NB4 (cell line): ENCODE data around the gene RIC1.
"Not testable (repeated sequence)": the region's sequence is repeated elsewhere in the genome, so short reads cannot be mapped to it uniquely, and the experiment has no call there.

Source experiments
- DNase-seq: peaks from one replicate; pipeline ENCODE4 v3.0.0; 2010; ENCODE audit warnings: low read depth
- H3K4me3 ChIP-seq: one replicate; pipeline ENCODE4 v1.5.1; 2011; ENCODE audit warnings: mild to moderate bottlenecking, low read depth, low read length, moderate library complexity
- MYC ChIP-seq: IDR thresholded peaks from 2 replicates; pipeline ENCODE4 v1.6.1; 2011; ENCODE audit warnings: low read depth, low read length
- POLR2A ChIP-seq: IDR thresholded peaks from 2 replicates; pipeline ENCODE4 v1.6.1; 2011; ENCODE audit warnings: mild to moderate bottlenecking; ENCODE audit not compliant: insufficient read length; ENCODE audit errors: extremely low read depth
- TF ChIP-seq, protein P1 (sequence below): IDR thresholded peaks from one replicate; pipeline ENCODE4 v1.5.1; 2012; ENCODE audit warnings: low read depth, low read length
- TF ChIP-seq, protein P2 (sequence below): IDR thresholded peaks from 2 replicates; pipeline ENCODE4 v1.6.1; 2011; ENCODE audit warnings: low read depth, low read length

Gene RIC1

DNA sequence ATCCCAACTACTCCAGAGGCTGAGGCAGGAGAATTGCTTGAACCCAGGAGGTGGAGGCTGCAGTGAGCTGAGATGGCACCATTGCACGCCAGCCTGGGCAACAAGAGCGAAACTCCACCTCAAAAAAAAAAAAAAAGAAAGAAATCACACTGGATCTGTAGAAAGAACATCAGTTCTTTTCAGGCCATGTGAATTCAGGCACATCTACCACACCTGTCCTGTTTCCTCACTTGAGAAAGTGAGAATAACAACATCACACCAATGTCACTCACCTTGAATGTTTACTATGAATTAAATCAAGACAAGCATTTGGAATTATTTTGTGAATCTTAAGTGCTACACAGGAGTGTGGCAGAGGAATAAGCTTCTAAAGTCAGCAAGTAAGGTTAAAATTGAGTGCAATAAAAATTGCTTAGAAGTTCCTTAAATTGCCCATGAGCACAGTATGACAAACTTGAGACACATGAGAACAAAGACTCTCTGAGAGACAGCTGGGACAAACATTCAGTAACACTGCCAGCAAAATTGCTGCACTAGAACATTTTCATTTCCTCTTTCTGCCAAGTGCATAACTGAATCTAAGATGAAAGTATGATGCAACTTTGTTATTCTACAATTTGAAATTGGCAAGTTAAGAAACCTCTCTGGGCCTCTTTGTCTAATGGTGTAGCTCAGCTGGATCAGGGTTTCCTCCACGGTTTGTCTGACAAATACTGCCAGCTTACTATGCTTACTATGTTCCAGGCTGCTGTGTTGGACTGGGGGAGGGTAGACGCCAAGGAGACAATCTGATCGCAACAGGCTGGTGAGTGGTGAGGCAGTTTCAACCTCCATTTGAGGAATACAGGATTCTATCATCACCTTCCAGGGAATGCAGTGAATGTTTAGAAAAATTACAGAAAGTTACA, 1.9 kb upstream of the RIC1 start:
- peak; percentile 99 for DNase-seq
- peak overlapping the region; percentile 76 for H3K4me3 ChIP-seq
- TF ChIP-seq POLR2A (peak; percentile 35), MYC (peak; percentile 89)
- TF ChIP-seq, protein P1, sequence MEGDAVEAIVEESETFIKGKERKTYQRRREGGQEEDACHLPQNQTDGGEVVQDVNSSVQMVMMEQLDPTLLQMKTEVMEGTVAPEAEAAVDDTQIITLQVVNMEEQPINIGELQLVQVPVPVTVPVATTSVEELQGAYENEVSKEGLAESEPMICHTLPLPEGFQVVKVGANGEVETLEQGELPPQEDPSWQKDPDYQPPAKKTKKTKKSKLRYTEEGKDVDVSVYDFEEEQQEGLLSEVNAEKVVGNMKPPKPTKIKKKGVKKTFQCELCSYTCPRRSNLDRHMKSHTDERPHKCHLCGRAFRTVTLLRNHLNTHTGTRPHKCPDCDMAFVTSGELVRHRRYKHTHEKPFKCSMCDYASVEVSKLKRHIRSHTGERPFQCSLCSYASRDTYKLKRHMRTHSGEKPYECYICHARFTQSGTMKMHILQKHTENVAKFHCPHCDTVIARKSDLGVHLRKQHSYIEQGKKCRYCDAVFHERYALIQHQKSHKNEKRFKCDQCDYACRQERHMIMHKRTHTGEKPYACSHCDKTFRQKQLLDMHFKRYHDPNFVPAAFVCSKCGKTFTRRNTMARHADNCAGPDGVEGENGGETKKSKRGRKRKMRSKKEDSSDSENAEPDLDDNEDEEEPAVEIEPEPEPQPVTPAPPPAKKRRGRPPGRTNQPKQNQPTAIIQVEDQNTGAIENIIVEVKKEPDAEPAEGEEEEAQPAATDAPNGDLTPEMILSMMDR: no peak
- TF ChIP-seq, protein P2, sequence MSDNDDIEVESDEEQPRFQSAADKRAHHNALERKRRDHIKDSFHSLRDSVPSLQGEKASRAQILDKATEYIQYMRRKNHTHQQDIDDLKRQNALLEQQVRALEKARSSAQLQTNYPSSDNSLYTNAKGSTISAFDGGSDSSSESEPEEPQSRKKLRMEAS: peak; percentile 80

DNA sequence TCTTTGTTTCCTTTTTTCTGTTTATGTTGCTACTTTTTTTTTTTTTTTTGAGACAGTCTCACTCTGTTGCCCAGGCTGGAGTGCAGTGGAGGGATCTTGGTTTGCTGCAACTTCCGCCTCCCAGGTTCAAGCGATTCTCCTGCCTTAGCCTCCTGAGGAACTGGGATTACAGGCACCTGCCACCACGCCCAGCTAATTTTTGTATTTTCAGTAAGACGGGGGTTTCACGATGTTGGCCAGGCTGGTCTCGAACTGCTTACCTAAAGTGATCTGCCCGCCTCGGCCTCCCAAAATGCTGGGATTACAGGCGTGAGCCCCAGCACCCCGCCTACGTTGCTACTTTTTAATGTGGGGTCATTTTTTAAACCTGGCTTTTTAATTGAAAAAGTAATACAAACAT, 1.2 kb upstream of the RIC1 start:
- peak overlapping the region; percentile 76 for H3K4me3 ChIP-seq
- DNase-seq: not testable (repeated sequence)

DNA sequence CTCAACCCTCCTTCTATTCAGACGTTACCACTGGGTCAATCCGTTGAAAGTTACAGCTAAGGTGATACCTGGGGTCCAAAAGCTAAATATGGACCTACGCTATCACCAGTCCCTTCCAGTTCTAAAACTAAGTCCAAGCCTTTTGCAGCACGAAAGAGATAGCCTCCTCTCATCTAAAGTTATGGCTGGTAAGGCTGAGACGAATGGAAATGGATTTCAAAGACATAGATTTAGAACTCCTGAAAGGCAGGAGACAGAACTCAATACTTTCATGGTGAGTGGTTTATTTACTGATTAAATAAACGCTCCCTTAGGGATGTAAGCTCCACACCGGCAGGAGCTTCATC, 751 bp upstream of the RIC1 start:
- H3K4me3 ChIP-seq: peak overlapping the region; percentile 76
- DNase-seq: no peak
- TF ChIP-seq, protein P2: no peak
- no peak for TF ChIP-seq POLR2A
- TF ChIP-seq MYC: no peak
- TF ChIP-seq, protein P1: no peak

DNA sequence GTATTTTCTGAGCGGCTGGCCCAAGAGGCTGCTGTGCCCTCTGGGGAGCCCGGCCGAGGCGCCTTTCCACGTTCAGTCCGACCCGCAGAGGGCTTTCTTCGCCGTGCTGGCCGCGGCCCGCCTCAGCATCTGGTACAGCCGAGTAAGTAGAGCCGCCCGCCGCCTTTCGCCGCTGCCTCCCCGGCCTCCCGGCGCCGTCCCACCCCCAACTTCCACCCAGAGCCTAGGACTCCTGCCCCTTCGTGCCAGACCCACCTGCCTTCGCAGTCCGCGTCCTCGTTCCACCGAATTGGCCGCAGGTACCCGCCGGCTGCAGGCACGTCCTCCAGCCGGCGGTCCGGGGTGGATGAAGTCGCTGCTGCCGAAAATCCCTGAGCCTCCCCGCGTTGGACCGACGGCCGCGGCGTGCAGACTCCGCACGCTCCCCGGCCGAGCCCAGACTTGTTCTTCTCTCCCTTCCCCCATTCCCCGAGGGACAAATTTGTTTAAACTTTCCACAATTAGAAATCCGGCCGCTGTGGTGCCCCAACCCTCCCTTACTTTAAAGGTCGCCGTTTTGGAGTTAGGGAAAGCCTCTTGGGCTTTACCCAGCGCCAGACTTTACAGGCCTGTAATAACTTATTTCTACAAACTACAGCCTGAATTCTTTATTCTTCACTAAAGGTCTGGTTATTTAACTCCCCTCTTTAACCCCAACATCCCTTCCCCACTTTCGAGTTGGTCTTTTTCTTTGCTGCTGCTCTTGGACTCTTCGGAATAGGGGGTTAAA, 589 bp downstream of the RIC1 start:
- TF ChIP-seq, protein P2: peak; percentile 3; the same call in 1 of the 2 replicates
- peak; percentile 66 for TF ChIP-seq MYC
- TF ChIP-seq, protein P1: no peak
- no peak for TF ChIP-seq POLR2A
- H3K4me3 ChIP-seq: peak overlapping the region; percentile 69
- DNase-seq: peak; percentile 82

DNA sequence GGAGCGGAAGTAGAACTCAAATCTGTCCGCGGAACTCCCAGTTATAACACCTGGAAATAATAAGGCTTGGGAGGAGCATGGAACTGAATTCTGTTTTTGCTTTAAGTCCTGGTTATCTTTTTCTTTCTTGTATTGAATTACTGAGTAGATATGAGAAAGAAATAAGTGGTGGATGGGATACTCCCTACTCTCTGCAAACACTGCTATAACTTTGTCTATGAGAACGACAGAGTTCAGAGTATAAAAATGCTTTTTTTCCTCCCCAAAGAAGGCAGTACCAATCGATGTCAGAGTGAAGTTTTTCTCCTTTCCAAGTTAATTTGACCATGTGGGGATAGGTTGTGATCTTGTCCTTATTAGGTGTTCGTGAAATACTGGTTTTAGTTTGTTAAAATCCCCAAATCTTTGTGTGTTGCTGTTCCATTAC, 1.2 kb downstream of the RIC1 start:
- DNase-seq: peak; percentile 53
- peak overlapping the region; percentile 69 for H3K4me3 ChIP-seq
- no peak for TF ChIP-seq POLR2A
- TF ChIP-seq, protein P1: no peak
- TF ChIP-seq, protein P2: no peak; the same call in 1 of the 2 replicates
- no peak for TF ChIP-seq MYC

DNA sequence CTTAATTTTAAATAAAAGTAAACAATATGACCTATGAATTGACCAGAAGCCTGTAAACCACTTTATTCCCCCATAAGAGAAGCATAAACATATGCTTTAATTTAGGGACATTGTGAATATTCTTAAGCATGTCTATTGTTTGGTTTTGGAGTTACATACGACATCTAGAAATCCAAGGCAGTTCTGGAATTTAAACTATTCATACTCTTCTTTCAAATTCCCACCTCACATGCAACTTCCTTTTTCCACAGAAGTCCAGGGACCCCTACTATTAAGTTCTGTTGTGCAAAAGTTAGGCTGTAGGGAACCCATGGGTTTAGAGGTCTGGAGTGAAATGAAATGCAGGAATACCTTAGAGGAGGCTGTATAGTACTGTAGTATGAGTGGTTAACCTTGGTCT, 2.1 kb downstream of the RIC1 start:
- TF ChIP-seq MYC: no peak
- TF ChIP-seq, protein P1: no peak
- TF ChIP-seq POLR2A: no peak
- TF ChIP-seq, protein P2: no peak
- no peak for DNase-seq
- H3K4me3 ChIP-seq: peak overlapping the region; percentile 69
